Nucleus accumbens (tissue), 56 donors: Measurements from ENCODE around the gene MPP1.

Source experiments
- DNase-seq, 56 donors: peaks; one replicate each; lab custom pipeline; 2025; lab: John Stamatoyannopoulos, UW

Gene MPP1

DNA sequence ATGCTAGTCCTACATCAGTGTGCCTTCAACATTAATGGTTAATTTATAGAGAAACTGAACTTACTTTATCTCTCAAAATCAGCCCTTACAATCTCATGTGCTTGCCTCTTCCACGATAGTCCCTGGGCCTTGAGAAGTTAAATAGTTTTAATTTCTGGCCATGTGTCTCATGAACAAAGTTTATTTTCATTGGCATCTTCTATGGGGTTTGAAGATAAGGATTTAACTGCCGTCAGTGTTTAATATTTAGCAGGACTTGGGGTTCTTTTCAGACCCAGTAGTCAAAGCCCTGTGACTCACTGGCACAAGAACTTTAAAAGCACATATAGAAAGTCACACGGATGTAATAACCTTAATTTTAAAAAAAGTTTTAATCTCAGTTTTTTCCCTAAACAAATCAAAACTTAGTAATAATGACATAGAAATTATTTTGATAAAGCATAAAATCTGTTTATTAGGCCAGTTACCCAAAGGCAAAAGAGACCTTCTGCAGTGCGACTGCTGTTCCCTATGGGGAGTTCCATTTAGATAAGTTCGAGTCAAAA, 10.1 kb upstream of the MPP1 start:
- no peak for DNase-seq

DNA sequence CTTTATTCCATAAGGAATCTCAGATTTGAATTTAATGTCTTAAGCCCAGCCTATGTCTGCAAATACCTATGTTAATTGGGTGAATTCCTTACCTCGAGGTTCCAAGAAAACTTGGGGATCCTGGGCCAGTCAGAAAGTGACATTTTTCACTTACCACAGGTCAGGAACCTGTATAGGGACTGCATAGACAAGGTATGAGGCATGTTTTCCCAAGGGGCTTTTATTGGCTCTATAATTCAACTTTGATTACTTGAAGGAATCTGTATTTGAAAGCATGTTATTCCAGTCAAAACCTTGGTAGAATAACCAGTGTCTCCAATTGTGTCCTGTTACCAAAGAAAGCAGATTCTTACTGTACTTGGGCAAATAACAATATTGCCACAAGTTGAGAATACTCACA, 8.5 kb upstream of the MPP1 start:
- DNase-seq, result no peak

DNA sequence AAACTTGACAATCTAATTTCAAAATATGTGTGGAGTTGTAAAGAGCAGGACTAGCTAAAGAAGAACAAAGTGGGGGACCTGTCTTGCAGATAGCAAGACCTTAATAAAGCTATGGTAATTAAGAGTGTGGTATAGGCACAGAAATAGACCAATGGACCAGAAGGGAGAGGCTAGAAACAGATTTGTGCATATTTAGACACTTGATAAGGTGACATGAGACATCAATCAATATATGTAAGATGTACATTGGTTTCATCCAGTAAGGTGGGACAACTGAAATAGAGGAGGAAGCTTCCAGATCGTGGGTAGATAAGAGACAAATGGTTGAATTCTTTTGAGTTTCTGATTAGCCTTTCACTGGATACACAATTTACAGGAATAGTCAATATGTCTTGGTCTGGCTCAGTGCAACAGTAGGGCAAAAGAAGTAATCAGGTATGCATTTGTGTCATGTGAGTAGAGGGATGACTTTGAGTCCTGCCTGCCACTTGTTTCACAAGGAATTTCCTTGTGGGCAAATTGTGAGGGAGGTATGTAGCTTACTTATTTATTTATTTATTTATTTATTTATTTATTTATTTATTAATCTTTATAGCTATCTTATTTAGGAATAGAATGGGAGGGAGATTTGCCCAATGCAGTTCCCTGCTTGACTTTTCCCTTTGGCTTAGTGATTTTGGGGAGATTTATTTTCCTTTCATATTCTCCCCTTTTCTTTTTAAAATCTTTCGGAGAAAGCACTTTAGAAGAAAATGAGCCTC, 7.2 kb upstream of the MPP1 start:
- DNase-seq, result no peak

DNA sequence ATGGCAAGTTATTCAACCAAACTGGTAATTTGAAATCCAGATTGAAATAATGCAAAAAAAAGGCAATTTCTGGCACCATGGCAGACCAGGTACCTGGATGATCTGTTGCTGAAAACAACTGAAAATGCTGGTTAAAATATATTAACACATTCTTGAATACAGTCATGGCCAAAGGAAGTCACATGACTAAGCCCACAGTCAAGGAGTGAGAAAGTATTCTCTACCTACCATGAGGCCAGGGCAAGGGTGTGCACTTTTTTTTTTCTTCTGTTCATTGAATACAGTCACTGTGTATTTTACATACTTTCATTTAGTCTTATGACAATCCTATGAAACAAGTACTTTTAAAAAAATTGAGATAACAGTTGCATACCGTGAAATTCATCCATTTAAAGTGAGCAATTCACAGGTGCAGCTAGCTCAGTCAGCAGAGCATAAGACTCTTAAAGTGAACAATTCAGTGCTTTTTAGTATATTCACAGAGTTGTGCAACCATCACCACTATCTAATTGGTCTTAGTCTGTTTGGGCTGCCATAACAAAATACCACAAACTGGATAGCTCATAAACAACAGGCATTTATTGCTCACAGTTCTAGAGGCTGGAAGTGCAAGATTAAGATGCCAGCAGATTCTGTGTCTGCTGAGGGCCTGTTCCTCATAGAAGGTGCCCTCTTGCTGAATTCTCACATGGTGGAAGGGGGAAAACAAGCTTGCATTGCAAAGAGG, 4.8 kb upstream of the MPP1 start:
- DNase-seq, result no peak

DNA sequence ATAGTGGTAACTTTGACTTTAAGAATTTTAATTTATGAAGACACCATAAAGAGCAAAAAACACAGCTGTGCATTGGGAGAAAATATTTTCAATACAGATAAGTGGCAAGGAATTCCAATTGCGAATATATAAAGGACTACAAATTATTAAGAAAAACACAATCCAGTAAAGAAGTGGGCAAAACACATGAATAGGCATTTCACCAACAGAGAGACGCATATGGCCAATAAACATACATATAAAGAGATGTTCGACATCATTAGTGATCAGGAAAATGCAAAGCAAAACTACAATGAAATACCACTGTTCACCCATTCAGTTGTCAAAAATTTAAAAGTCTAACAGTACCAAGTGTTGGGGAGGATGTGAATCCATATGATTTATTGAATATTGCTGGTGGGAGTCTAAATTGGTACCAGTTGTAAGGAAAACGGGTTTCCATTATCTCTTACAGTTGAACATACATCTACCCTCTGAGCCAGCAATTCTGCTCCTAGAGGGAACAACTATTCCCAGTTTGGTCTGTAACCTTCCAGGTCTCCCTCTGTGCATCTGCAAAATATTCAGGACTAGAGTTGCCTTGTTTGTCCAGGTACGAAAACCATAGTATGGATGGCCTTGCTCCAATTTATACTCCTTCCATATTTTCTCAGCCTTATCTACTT, 1.7 kb upstream of the MPP1 start:
- DNase-seq, result no peak

DNA sequence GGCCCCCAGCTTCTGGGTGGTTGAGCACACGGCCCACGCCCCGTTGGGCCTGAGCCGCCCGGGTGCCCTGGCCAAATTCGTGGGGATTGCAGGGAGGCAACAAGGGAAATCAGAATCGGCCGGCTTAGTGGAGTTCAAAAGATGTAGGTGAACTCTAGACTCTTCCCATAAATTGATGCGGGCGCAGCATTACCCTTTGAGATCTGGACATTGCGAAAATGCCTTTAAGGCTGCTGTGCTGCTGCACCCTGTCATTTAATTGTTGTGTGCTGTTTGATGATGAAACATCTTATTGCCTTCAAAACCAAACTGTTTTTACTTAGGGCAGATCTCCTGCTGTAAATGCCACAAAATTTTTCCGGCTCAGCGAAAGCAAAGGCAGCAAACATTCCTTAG, 409 bp upstream of the MPP1 start:
- no peak for DNase-seq

DNA sequence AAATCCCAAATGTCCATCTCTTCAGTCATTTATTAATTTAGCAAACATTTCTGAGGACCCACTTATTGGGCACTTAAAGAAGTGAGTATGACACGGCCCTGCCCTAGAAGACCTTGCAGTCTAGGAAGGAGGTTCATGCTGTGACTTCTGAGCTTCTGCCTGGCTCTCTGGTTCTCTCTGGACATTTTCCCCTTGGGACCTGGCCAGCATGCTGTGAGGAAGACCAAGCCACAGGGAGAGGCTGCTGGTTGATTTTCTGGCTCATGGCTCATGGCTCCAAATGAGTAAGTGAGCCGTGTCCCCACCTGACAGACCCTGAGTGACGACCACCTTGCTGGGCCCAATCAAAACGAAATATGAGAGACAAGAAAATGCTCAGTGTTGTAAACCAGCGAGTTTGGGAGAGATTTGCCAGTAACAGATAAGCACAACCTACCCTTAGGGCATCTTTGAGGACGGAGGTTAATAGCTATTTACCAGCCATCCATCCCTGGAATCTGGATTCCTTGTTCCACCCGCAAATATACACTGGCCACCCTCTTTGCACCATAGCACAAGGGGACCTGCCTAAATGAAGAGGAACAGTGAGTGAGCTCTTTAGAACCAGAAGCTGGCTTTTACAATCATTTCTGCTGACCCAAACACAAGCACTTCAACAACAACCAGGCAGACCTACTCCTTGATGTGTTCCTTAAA, 876 bp downstream of the MPP1 start:
- no peak for DNase-seq

DNA sequence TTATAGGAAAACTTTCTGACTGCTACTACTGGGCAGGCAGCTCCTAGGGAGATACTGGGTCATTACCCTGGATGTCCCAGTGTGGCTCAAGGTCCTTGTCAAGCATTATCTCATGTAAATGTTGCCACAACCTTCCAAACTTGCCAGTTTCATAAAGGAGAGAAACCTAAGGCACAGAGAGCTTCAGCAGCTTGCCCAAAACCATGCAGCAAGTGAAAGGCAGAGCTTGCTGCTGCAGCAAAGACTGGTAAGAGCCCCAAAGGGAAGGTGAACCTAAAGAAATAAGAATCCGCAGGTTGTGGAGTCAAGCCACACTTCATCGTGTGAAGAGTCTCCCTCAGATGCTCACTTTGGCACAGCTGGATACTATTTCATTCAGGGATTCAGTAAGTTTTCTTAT, 2.3 kb downstream of the MPP1 start:
- no peak for DNase-seq

DNA sequence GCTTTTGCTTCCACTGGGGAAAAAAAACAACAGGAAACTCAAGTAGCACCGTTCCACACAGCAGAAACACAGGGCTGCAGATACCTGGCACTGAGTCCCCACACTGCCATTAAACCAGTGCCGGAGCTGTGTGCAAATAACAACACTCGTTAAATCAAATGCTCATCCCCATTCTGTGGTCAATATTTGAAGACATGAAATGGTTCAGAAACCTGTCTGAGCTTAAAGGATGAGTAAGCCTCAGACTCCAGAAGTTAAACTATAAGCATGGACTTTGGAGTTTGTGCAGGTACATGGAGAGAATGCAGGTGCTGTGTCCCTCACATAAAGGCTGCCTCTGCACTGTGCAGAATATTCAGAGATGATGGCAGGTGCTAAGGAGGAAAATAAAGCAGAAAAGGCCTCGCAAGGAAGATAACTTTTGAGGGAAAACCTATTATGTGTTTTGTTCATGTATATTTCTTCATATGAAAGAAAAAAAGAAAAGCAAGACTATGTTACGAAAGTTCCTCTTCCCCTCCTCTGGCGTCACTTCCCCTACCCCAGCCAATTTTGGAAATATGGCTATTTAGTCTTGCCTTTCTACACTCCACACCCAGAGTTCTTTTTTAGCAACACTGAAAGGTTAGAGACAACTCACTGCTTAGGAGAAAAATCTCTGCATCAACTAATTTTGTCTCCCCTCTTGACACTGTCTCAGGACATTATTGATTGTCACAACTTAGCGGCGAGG, 4.6 kb downstream of the MPP1 start:
- DNase-seq, result no peak

DNA sequence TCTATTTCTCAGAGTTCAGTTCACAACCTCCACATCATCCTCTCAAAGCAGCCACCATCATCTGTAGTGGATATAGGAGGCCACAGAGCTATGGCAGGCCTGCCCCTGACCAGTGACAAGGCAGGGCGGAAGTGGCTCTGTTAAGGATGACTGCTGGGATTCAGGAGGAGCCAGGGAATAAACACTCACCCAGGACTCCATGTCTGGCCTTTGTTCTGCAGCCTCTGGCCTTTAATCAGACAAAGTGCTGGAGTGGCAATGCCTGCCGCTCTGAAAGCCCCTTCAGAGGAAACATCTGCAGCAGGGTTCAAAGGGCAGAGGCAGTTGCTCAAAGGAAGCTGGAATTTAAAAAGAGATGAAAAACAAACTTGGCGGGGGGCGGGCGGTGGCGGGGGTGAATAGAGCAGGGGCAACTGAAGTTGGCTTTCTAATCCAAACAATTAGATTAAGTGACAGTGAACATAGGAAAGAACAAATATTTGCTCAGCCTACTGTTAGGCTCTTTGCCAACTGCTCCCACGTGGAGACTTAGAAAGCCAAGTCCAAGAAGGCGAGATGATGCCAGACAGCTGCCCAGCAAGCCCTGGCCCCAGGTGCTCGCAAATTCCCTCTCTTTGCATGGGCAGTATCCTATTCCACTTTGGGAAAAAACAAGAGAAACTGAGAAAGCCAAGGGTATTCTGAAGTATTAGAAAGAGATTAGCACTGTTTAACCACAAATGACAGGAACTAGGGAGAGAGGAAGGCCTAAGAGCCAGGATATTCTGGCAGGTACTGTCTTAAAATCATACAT, 5.5 kb downstream of the MPP1 start:
- no peak for DNase-seq

DNA sequence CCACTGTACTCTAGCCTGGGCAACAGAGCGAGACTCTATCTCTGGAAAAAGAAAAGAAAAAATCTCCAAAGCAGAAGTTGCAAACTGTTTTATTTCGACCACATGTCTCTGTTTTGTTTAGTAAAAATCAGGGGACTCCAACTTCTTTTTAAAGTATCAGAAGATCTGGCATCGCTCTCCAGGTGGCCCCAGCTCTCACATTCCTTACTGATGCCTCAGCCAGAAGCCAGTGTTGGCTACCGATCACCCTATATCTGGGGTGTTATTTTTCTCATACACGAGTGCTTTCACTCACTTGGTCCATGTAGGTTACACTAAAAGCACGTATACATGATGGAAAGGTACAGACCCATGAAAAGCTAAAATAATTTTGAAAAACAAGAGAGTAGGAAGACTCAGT, 8.3 kb downstream of the MPP1 start:
- DNase-seq, result no peak

DNA sequence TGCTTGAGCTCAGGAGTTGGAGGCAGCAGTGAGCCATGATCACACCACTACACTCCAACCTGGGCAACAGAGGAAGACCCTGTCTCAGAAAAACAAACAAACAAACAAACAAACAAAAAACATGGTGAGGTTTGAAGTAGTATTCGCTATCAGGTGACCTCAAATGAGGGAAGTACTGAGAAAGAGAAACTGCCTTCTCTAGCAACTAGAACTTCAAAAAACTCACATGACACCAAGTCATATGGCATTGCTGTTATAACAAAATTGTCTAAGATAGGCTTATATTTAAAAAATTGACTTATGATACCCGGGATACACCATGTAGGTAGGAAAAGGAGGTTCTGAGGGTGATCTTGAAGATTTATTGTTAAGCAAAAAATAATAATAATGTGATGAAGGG, 10.3 kb downstream of the MPP1 start:
- no peak for DNase-seq

DNA sequence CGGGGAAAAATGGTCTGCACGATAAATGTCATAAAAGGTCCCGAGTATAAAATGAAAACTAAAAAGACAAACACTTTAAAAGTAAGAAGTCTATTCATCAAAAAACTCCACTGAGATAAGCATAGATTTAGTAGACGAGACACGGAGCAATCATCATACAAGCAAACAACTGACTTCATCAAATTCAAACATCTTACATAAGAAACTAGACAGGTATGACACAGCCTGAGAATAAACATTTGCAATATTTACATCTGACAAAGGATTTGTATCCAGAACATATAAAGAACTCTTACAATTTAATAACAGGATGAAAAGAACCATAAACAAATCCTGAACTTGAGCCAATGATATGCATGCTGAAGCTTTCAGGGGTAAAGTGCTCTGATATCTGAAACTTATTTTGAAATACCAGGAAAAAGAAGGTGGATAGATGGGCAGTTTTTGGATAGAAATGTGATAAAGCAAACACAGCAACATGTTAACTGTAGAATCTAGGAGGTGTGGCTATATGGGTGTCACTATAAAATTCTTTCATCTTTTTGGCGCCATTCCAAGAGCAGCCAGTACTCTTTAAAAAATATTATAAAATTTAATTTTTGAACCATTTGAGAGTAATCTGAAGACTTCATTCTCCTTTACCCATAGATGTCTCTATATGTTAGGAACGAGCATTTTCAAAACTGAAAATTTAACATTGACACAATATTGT, 12.0 kb downstream of the MPP1 start:
- DNase-seq, result no peak

DNA sequence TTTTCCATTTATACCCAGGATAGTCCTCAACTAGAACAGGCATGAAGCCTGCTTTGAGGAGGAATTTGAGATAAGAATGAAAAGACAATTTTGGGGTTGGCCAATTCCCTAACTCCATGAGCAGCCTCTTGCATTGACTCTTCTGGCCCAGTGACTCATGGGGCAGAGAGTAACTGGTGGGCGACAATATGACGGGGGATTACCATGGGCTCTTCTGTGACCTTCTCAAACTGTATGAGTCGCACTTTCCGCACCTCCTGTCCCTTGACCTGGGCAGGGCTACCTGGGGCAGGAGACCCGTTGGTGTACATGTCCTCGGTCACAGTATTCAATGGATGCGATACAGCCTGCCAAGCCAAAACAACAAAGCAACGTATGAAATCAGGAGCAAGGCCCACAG, 13.3 kb downstream of the MPP1 start:
- no peak for DNase-seq

DNA sequence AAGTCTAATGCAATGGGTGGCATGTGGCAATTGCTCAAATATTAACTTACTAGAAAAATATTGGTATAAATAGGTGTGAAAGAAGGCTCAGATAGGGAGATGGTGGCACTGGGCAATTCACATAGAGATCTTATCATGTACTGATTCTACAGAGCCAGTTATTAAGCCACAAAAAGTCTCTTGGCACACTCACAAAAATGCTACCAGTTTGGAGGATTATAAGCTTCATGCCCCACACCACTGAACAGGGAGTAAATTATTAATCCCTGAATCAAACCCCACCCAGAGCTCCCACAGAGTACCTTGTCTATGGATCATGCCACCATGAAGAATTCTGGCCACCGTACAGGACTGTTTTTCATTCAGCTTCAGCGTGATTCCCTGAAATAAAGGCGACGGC, 13.8 kb downstream of the MPP1 start:
- DNase-seq, result no peak

DNA sequence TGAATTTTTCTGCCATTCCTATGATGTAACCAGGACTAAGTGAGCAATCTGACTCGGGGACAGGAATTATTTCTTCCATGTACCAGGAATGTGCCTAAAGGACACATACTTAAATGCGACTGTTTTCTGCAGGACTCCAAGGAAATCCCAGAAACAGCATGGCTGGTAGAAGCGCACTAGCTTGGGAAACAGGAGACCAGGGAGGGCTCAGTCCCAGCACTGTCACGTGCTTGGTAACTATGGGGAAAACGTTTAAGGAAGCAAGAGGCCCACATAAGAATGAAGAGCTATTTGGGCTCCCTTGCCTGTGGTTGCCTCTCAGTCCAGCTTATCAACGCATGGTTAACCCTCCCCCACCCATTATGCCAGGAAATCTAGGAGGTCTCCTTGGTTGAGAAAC, 19.6 kb downstream of the MPP1 start:
- no peak for DNase-seq

DNA sequence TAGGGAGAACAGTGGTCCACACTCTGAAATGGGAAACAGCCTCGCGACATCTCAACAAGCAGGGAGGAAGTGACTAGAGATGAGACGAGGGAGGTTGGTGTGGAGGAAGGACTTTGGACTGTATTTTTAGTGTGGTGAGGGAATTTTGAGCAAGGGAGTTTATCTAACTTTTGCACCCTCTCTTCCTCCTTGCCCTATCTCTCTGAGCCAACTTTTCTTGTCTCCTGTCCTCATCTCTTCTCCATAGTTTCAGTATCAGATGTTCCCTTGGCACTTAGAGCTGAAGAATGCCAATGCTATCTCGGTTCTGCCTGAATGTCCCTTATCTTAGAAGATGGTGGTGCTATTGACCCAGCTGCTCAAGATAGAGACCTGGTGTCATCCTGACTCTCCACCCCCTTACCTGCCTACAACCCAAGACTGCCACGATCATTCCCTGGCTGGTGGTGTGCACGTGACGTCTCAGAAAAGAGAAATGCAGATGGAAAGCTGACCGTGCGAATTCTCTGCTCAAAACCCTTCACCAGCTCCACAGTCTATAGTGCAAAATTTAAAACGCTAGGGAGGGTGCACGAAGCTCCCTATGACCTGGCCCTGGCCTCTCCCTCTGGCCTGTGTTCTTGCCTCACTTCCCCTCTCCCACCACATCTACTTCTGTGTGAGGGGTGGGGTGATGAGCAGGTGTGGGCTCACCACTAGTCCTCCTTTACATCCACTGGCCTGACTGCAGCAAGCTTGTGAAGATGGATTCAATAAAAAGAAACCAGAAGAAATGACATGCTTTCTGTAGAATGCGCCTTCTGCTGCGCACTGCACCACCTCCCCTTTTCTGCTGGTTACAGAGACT, 20.9 kb downstream of the MPP1 start:
- no peak for DNase-seq

DNA sequence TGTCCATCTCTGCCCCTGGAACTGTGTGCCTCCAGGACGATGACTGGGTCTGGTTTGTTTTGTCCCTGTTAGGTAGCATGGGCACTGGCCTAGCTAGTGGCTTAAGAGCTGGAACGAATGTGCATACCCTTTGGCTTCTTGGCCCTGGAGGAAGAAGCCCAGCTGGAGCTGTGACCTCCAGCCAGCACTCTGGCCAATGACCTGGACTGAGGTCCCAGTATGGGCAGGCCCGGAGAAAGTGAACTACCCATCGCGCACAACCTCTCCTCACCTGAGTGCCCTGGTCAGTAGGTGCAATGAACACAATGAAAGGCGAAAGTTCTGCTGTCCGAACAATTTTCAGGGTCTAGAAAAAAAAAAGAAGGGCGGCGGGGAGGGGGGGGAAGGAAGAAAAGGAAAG, 24.3 kb downstream of the MPP1 start:
- DNase-seq, result no peak
